SIG-M5 (cell line): ENCODE data around the gene DNAJA4.
"Not testable (repeated sequence)": the region's sequence is repeated elsewhere in the genome, so short reads cannot be mapped to it uniquely, and the experiment has no call there.

Experiments used
- DNase-seq: peaks from one replicate; lab custom pipeline; 2025; lab: John Stamatoyannopoulos, UW

The DNAJA4 gene

GRCh38 chr15:78244101-78244500, 20.3 kb upstream of the DNAJA4 start:
- no peak for DNase-seq

- DNase-seq = no peak
Observed at GRCh38 chr15:78244893-78245292, 19.5 kb upstream of the DNAJA4 start.

- DNase-seq = not testable (repeated sequence)
Observed at GRCh38 chr15:78245392-78245791, 19.0 kb upstream of the DNAJA4 start.

GRCh38 chr15:78245976-78246620, 18.3 kb upstream of the DNAJA4 start:
- not testable (repeated sequence) for DNase-seq

GRCh38 chr15:78247911-78248310, 16.5 kb upstream of the DNAJA4 start:
- DNase-seq = no peak

- DNase-seq = no peak
Observed at GRCh38 chr15:78249131-78249530, 15.2 kb upstream of the DNAJA4 start.

- DNase-seq = no peak
Observed at GRCh38 chr15:78251136-78251535, 13.2 kb upstream of the DNAJA4 start.

GRCh38 chr15:78255421-78256043, 8.8 kb upstream of the DNAJA4 start:
- no peak for DNase-seq

GRCh38 chr15:78256044-78256437, 8.3 kb upstream of the DNAJA4 start:
- DNase-seq = no peak

GRCh38 chr15:78257681-78258080, 6.7 kb upstream of the DNAJA4 start:
- DNase-seq = no peak

- no peak for DNase-seq
Observed at GRCh38 chr15:78259232-78259631, 5.1 kb upstream of the DNAJA4 start.

GRCh38 chr15:78260489-78260888, 3.9 kb upstream of the DNAJA4 start:
- no peak for DNase-seq

- DNase-seq = no peak
Observed at GRCh38 chr15:78261062-78261461, 3.3 kb upstream of the DNAJA4 start.

- DNase-seq = no peak
Observed at GRCh38 chr15:78263351-78263781, 996 bp upstream of the DNAJA4 start.

- no peak for DNase-seq
Observed at GRCh38 chr15:78263907-78264303, 457 bp upstream of the DNAJA4 start.

- no peak for DNase-seq
Observed at GRCh38 chr15:78265137-78265460, 737 bp downstream of the DNAJA4 start.

- no peak for DNase-seq
Observed at GRCh38 chr15:78265752-78266224, 1.4 kb downstream of the DNAJA4 start.

GRCh38 chr15:78266229-78266628, 1.9 kb downstream of the DNAJA4 start:
- DNase-seq = no peak

GRCh38 chr15:78266806-78267205, 2.4 kb downstream of the DNAJA4 start:
- DNase-seq = no peak

- no peak for DNase-seq
Observed at GRCh38 chr15:78272316-78272715, 8.0 kb downstream of the DNAJA4 start.

GRCh38 chr15:78272776-78273175, 8.4 kb downstream of the DNAJA4 start:
- no peak for DNase-seq

- DNase-seq = no peak
Observed at GRCh38 chr15:78274994-78275393, 10.6 kb downstream of the DNAJA4 start.

- DNase-seq = no peak
Observed at GRCh38 chr15:78276064-78276943, 11.9 kb downstream of the DNAJA4 start.
